ENCODE data around the gene MADD. TPM values are rescaled to one million over a fixed set of nuclear protein-coding genes. Genes with fewer than 3 reads are reported as not detected.

MADD gene
- total RNA-seq, 1 donor from 2014 or later, result 29.6 TPM

GRCh38 chr11:47245611-47246357, 24.1 kb upstream of the MADD start:
- no peak for DNase-seq (ENCODE audit: low spot score)
- H3K9me3 Mint-ChIP-seq (ENCODE audit: low read depth), result no peaks in the 10 kb centered on the region
- no peak overlapping the region for H3K27ac Mint-ChIP-seq (ENCODE audit: unreplicated experiment)
- no peaks in the 10 kb centered on the region for H3K27me3 Mint-ChIP-seq (ENCODE audit: low read depth)
- peaks cover 22% of the 10 kb centered on the region for H3K36me3 Mint-ChIP-seq (ENCODE audit: low read depth)
- H3K4me3 Mint-ChIP-seq (ENCODE audit: unreplicated experiment), result no peak overlapping the region
- no peak for TF ChIP-seq CTCF (IDR thresholded peaks at IDR 0.05)
- peaks cover 19% of the 10 kb centered on the region for H3K4me1 Mint-ChIP-seq (ENCODE audit: low read depth)

GRCh38 chr11:47247502-47247901, 22.4 kb upstream of the MADD start:
- DNase-seq (ENCODE audit: low spot score), result no peak
- TF ChIP-seq CTCF (IDR thresholded peaks at IDR 0.05), result no peak
- peaks cover 19% of the 10 kb centered on the region for H3K4me1 Mint-ChIP-seq (ENCODE audit: low read depth)
- peak overlapping the region; percentile 93 for H3K4me3 Mint-ChIP-seq (ENCODE audit: unreplicated experiment)
- H3K27me3 Mint-ChIP-seq (ENCODE audit: low read depth), result no peaks in the 10 kb centered on the region
- peaks cover 7% of the 10 kb centered on the region for H3K36me3 Mint-ChIP-seq (ENCODE audit: low read depth)
- no peaks in the 10 kb centered on the region for H3K9me3 Mint-ChIP-seq (ENCODE audit: low read depth)
- no peak overlapping the region for H3K27ac Mint-ChIP-seq (ENCODE audit: unreplicated experiment)

- H3K27ac Mint-ChIP-seq (ENCODE audit: unreplicated experiment), result peak overlapping the region; percentile 95
- H3K27me3 Mint-ChIP-seq (ENCODE audit: low read depth), result no peaks in the 10 kb centered on the region
- TF ChIP-seq CTCF (IDR thresholded peaks at IDR 0.05), result no peak
- DNase-seq (ENCODE audit: low spot score), result no peak
- H3K9me3 Mint-ChIP-seq (ENCODE audit: low read depth), result no peaks in the 10 kb centered on the region
- peaks cover 4% of the 10 kb centered on the region for H3K36me3 Mint-ChIP-seq (ENCODE audit: low read depth)
- peaks cover 19% of the 10 kb centered on the region for H3K4me1 Mint-ChIP-seq (ENCODE audit: low read depth)
- H3K4me3 Mint-ChIP-seq (ENCODE audit: unreplicated experiment), result peak overlapping the region; percentile 93
These were observed 21.6 kb upstream of the MADD start for GRCh38 chr11:47248304-47248663.

GRCh38 chr11:47248664-47249377, 21.1 kb upstream of the MADD start, which contains the start of gene ACP2:
Gene ACP2 (minus strand): TSS chr11:47248814. CDS start chr11:47248789, 25 bp downstream.
- Mint-ChIP-seq H3K27me3 (ENCODE audit: low read depth) (no peaks in the 10 kb centered on the region), H3K4me3 (ENCODE audit: unreplicated experiment) (peak within 1 kb of the TSS; percentile 93), H3K9me3 (ENCODE audit: low read depth) (no peaks in the 10 kb centered on the region), H3K36me3 (ENCODE audit: low read depth) (peaks cover 4% of the 10 kb centered on the region), H3K4me1 (ENCODE audit: low read depth) (peaks cover 19% of the 10 kb centered on the region), H3K27ac (ENCODE audit: unreplicated experiment) (peak within 1 kb of the TSS; percentile 95)
- TF ChIP-seq CTCF (IDR thresholded peaks at IDR 0.05), result peak; percentile 61
- no peak for DNase-seq (ENCODE audit: low spot score)

- H3K27me3 Mint-ChIP-seq (ENCODE audit: low read depth), result no peaks in the 10 kb centered on the region
- no peaks in the 10 kb centered on the region for H3K9me3 Mint-ChIP-seq (ENCODE audit: low read depth)
- no peak overlapping the region for H3K27ac Mint-ChIP-seq (ENCODE audit: unreplicated experiment)
These were observed 20.6 kb upstream of the MADD start for GRCh38 chr11:47249378-47249715.

More at GRCh38 chr11:47249378-47249715, 20.6 kb upstream of the MADD start:
- peak overlapping the region; percentile 93 for H3K4me3 Mint-ChIP-seq (ENCODE audit: unreplicated experiment)
- TF ChIP-seq CTCF (IDR thresholded peaks at IDR 0.05), result no peak
- DNase-seq (ENCODE audit: low spot score), result no peak
- peaks cover 2% of the 10 kb centered on the region for H3K36me3 Mint-ChIP-seq (ENCODE audit: low read depth)
- peaks cover 24% of the 10 kb centered on the region for H3K4me1 Mint-ChIP-seq (ENCODE audit: low read depth)

All from chondrocyte (in vitro differentiated cells).